Hippocampal formation (tissue), 2 donors: Measurements from ENCODE around the gene KLHL14.

Experiments
- DNase-seq, 2 donors: peaks; one replicate each; lab custom pipeline; 2025; lab: John Stamatoyannopoulos, UW

KLHL14 gene

DNA sequence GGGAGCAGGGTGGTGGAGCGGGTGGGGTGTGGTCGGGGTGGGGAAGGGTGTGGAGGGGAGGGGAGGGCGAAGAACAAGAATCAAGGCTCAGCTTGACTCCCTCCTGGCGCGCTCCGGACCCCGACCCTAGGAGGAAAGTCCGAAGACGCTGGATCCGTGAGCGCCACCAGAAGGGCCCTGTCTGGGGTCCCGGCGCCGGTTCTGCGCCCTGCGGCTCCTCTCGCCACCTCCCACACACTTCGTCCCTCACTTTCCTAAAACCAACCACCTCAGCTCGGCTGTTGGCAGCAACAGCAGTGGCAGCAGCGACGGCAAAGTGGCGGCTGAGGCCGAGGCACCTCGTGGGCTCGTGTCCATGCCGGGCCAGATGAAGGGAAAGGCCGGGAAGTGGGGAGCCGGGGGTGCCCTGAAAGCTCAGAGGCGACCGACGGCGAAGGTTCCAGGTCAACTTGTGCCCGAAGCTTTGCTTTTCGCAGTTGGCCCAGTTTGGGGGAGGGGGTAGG, 2.1 kb downstream of the KLHL14 start:
- DNase-seq, result no peak

DNA sequence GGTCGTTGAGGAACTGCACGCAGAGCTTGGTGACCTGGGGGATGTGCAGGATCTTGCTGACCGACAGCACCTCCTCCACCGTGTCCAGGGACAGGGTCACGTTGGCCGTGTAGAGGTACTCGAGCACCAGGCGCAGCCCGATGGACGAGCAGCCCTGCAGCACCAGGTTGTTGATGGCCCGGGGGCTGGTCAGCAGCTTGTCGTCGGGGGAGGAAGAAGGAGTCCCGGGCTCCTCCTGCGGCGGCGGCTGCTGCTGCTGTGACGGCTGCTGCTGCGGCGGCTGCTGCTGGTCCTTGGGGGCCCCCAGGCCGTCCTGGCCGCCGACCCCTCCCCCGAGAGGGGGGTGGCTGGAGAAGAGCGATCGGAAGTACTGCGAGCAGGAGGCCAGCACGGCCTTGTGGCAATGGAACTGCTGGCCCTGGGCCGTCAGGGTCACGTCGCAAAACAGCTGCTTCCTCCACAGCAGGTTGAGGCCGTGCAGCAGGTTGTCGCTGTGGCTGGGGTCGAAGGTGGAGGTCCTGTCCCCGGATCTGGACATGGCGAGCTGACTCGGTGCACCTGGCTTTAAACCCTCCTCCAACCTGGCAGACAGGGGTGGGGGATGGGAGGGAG, 2.7 kb downstream of the KLHL14 start:
- DNase-seq, result no peak

DNA sequence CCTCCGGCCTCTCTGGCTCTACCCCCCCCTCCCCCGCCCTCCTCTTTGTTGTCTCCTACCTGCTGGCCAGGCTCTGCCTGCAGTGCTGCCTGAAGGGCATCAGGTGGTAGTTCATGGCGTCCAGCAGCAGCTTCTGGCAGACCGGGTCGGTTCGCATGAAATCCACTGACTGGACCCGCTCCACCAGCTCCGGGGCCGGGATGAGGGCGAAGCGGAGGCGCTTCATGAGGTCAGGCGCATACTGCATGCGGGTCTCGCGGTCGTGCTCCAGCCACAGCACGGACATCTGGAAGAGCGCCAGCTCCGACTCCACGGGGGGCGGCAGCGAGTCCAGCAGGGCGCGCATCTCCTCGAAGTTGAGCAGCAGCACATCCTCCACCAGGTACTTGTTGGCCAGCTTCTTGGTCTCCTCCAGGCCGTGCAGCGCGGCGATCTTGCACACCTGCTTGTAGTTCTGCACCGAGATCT, 3.2 kb downstream of the KLHL14 start:
- no peak for DNase-seq

DNA sequence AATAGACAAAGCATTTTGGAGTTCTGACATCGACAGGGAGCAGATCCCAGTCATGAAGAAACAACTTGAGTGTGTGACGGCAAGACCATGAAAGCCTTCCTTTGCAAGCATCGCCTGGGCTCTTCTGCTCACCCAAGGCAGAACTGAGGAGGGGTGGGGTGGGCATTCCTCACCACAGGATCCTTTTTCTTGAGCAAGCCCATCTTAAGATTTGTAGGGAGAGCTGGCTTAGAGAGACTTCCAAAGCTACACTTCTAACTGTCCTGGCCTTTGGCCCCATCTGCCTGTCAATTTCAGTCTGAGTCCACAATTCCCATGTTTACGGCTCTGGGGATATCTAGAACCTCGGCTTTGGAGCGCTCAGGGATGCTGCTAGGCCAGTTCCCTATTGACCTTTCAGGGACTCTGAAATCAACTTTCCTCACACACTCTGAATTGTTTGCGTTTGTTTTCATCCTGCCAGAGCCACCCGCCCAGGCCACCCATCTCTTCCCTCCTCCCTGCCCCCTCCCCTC, 3.7 kb downstream of the KLHL14 start:
- no peak for DNase-seq

DNA sequence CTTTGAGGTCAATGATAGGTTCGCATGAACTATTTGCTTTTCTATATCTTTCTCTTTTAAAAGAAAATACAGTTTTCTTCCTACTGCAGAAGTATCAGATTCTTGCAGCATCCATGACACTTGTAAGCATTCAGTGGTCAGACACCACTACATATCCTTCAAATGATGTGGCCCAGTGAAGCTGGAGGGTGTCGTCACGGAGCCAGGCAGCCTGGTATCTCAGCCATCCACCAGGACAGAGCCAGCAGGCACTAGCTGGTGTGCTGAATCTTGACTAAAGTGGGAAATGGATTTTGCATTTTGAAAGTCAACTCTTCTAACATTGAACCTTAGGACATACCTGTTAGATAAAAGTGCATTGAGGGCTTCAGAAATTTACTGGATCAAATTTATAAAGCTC, 5.4 kb downstream of the KLHL14 start:
- DNase-seq, result no peak

DNA sequence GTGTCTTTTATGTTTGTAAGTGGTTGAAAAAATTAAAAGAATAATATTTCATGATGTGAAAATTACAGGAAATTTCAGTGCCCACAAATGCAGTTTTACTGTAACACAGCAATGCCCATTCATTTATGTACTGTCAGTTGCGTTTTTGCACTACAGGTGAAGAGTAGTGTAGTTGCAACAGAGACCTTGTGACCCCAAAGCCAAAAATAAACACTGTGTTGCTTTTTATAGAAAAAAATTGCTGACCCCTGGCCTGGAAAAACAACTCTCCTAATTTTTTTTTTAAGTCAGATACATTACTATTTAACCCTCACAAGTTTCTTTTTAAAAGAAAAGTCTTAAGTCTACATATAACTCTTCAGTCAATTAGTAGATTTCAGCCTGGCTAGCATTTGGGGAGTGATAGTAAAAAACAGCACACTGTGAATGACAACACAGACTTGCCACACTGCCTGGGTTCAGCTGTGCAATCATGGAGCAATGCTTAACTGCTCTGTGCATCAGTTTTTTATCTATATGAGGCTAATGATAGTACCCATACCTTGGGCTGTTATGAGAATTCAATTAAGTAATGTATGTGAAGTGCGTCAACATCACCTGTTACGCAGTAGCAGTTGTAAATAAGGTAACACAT, 8.1 kb downstream of the KLHL14 start:
- no peak for DNase-seq

DNA sequence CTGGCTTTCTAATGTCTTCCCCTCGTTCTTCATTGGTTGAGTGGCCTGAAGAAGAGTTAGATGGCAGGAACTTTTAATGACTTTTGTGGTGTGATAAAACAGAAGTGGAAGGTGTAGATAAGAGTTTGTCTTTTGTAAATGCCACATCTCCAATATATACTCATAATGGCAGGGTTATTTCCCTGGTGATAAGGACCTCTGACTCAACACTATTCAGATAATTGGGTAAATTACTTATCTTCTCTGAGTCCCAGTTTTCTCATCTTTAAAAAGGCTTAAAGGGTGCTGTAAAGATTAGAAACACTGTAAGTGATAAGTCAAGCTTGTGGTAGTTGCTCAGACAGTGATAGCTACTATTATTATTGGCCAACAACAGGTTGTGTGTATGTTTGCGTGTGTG, 9.5 kb downstream of the KLHL14 start:
- DNase-seq, result no peak

DNA sequence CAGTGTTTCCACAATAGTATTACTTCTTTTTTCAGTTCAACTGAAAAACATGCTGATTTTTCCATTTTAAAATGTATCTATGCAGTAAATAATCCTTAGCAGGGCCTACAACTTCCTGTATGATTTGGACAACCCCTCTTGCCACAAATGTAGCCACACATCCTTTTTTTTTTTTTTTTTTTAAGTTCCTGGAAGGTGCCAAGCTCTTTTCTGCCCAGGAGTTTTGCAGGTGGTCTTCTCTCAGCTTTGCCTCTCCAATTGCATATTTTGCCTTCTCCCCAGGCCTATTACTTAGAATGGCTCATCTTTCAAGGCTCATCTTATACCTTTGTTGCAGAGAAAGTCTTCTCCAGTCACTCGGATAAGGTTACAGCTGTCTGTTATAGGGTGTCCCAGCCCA, 11.6 kb downstream of the KLHL14 start:
- no peak for DNase-seq

DNA sequence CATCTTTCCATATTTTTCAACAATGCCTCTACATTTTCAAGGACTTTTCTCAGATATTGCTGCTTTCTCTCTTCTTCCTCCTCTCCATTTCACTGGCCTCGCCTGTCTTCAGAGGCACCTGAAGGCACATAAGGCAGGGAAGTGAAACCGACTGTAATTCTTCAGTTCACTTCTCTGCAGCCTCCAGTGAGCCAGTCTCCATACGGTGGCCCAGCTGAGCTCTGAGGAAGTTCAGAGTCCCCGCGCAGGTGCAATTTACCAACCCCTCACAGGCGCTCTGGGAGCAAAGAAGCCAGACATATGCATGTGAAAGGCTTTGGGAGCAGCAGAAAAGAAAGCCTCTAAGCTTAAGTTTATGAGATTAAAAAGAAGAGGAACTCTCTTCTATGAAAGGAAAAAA, 12.4 kb downstream of the KLHL14 start:
- no peak for DNase-seq

DNA sequence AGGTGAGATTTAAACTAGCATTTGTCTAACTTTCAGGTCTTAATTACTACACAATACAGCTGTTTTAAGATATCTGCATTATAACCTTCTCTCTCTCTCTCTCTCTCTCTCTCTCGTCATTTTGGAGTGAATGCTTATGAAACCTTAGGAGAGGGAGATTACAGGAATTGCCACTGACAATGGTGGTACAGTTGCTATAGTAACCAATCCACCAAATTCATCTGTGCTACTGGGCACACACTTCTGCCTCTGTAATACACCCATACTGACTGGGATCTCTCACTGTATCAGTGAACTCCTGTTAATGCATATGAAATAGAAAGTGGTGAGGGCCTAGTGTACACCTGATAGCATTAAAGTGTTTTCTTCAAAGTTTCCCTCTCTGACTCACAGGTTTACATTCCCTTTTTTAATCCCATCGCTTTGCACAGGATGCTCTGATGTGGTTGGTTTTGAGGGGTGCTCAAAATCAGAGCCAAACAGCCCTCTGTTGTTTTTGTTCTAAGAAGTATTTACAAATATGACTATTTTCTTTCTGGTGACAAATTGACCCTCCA, 13.1 kb downstream of the KLHL14 start:
- DNase-seq, result no peak

DNA sequence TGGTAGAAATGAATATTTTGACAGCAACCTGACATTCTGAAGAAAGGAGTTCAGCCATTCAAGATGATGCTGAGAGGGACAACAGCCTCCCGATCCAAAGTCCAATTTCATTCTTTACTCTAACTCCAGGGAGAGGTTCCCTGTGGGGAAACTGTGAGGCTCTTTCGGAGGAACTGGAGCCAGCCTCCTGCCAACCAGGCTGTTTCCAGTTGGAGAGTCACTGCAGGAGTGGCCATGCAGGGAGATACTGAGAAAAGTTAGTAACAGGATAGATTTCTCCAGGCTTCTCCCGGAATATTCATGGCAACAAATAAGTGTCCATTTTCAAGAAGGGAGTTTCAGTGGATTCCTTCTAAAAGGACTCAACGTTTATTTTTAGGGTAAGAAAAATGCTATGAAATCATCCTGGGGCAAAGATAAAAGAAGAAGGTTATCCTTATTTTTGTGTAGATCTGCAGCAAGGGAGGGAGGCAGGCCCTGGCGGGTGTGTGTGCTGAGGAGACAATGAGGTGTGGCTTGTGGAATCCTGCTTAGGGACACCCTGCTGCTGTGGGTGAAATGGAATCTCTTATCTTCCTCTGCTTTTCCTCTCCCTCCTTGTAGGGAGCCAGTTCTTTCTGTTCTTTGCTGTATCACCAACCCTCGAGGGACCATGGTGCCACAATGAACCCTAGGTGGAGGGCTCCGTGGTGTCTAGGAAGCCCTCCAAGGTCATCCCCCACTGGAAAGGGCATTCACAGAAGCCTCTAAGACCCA, 18.1 kb downstream of the KLHL14 start:
- DNase-seq, result no peak

DNA sequence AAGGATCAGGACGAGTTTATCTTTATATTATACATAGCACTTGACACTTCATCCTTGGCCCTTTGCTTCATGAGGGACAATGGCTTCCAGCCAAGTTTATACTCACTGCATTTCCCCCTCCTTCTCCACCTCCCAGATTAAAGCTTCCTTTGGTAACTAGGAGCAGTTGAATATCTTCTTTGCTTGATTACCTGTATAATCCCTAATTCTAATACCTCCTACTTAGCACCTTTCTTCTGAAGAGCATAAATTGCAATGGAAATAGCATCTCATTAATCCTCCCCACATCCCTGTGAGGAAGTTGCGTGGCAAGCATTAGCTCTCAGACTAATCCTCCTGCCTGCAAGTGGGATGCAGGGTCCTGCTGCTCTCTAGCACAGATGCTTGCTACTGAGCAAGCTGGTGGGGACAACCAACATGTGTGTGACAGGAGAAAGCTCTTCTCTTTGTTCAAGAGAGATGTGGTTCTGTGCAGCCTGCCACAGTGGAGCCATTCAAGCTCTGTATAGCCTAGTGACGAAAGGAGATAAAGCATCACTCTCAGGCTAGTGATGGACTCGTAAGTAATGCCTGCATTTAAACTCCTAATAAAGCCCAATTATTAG, 19.1 kb downstream of the KLHL14 start:
- DNase-seq, result no peak

DNA sequence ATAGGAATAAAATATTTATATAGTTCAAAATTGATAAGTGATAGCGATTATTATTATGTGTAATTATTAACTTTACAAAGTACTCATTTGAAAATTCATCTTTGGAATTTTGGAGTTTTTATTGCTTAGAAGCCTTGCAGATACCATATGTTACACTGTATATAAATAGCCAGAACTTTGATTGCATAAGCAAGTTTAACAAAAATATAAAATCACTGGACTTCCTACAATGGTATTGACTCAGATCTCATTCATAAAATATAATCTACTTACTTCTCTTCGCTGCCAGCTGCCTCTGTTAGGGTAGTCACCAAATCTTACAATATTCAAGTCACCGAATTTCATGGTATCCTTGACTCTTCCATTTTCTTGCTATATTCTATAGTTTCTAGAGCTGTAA, 22.5 kb downstream of the KLHL14 start:
- DNase-seq, result no peak

DNA sequence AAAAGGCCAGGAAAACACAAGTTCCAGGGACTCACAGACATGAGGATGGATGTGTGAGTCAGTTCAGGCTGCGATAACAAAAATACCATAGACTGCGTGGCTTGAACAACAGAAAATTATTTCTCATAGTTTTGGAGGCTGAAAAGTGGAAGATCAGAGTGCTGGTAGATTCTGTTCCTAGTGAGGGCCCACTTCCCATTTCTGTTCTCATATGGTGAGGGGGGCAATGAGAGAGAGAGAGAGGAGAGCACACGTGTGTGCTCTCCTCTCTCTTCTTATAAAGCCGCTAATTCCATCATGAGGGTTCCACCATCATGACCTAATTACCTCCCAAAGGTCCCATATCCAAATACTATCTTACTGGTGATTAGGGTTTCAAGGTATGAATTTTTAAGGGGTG, 23.0 kb downstream of the KLHL14 start:
- DNase-seq, result no peak

DNA sequence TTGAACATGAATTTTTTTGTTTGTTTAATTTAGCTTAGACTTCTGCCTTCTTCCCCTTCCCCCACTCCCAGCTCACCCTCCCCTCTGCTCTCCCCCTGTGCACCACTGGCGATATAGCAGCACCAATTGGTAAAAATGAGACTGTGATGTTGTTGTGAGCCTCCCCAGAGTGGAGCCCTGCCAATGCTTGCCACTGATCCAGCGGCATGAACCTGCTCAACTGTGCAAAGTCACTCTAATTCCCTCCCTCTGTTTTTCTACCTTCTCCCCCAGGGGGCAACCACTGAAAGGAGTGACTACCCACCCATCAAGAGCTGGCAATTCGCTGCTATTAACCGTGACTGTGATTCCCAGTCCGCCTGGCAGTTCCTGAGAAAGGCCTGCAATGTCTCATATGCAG, 30.2 kb downstream of the KLHL14 start:
- no peak for DNase-seq

DNA sequence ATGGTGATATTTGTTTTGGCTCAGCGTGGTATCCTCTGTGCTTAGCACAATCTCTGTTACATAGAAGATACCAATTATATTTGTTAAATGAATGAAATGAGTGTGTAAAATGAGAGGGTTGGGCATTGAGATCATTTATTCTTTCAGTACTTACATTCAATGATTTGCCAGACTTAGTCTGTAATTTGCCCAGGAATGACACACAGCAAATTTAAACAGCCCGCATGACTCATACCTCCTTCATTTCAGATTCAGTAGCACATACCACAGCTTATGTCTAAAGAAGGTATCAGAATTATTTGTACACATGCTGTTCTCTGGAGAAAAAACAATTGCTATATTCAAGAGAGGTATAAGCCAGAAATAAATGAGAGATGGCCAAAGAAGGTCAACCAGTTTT, 37.0 kb downstream of the KLHL14 start:
- DNase-seq, result no peak

DNA sequence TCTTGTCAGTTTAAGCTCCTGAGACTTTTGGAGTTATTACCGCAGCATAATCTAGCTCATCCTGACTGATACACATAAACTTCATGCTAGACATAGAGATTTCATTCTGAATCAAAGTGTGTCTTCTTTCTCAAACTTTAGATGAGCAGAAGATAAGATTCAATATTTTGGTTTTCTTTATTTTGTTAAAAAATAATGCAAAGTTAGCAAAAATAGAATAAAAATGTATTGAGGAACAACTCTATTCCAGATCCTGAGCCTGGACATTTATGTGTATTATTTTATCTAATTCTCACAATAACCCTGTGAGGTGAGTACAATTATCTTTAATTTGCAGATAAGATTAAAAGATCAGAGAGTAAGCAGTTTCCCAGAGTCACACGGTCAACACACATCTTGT, 38.4 kb downstream of the KLHL14 start:
- no peak for DNase-seq

DNA sequence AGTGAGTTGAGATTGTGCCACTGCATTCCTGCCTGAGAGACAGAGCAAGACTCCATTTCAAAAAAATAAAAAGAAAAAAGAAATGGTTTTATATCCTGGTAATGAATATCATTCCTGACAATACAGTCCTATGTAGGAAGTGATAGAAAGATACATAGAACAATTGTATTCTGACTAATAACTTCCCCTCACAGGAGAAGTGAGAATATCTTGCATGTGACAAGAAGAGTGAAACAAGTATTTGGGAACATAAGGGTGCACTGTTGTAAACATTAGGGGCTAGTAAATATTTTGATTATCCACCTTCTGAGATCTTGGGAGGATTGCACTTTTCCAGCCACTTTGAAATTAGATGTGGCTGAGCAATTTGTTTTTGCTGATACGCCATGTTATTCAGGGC, 40.7 kb downstream of the KLHL14 start:
- DNase-seq, result no peak

DNA sequence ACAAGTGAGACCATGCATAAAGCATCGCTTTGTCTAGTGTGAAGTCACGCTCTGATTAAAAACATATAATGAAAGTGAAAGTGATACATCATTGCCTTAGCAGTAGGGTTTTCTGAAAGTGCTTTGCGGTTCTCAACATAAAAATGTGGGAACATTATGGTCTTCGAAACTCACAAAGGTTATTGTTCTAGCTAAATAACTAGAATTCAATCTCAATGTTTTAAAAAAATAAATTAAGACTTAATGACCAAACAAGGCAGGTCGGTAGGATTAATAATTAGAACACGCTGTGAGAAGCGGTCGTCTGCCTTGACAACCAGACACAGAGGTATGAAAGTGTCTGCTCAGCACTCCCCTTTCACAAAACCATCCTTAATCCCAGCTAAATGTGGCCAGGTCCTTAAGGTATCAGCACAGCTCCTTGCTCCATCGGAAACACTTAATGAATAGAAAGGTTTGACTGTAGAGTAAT, 42.2 kb downstream of the KLHL14 start:
- DNase-seq, result no peak

DNA sequence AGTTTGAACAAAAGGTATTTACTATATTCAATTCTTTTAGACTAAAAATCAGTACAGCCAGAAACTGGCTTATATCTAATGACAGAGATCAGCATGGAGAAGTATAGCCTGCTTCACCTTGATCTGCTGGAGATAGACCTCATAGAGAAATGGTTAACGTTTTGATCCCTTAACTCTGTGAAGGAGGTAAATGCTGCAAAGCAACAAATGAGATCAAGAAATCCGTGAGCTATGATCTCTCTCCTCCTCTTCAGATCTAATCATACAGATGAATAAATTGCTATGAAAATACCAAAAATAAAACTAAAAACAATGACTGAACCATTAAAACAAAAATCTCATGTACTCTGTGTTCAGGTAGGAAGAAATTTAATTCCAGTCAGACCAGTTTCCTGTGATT, 42.8 kb downstream of the KLHL14 start:
- no peak for DNase-seq

DNA sequence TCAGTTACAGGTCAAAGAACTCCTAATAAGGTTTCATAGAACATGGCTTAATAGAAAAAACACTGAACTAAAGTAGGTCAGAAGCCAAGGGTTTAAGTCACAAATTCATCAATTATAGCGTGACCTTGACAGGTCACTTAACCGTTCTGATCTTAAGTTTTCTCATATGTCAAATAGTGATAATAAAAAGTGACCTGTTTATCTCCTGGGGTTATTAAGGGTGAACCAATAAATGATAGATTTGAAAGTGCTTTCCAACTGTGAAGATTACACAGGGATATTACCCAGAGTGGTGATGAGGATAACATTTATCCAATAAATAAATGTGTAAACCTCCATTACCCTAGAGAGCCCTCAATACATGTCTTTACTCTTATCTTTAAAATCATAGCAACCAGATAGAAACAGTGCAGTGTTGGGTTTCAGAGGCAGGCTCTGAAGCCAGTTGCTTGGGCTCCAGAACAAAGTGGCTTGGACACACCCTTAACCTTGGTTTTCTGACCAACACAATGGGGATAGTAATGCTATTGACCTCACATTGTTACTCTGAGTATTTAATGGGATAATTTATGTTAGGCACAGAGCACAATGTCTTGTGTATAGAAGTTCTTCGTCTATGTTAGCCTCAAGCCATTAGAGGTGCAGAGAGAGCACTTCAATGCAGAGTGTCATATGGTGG, 48.6 kb downstream of the KLHL14 start:
- no peak for DNase-seq

DNA sequence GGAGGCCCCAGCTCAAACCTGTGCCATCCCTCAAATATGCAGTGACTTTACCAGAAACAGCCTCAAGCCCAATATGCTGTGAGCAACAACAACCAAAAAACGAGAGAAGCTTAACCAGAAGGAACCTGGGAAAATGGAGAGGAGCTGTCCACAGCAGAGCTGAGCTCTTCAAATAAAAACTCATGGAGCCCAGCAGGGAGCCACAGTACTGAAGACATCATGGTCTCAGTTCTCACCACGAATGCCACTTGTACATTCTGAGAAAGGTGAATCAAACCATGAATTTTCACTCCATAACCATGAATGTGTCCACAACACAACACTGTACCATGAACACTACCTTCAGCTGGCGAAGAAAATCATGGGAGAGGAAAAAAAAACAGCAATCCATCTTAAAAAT, 50.5 kb downstream of the KLHL14 start:
- no peak for DNase-seq
